Measurements from ENCODE around the gene ZNF599. TPM values are rescaled to one million over a fixed set of nuclear protein-coding genes. Genes with fewer than 3 reads are reported as not detected.

Gene ZNF599
- total RNA-seq, 1 donor from 2014 or later, result 10.1 TPM

DNA sequence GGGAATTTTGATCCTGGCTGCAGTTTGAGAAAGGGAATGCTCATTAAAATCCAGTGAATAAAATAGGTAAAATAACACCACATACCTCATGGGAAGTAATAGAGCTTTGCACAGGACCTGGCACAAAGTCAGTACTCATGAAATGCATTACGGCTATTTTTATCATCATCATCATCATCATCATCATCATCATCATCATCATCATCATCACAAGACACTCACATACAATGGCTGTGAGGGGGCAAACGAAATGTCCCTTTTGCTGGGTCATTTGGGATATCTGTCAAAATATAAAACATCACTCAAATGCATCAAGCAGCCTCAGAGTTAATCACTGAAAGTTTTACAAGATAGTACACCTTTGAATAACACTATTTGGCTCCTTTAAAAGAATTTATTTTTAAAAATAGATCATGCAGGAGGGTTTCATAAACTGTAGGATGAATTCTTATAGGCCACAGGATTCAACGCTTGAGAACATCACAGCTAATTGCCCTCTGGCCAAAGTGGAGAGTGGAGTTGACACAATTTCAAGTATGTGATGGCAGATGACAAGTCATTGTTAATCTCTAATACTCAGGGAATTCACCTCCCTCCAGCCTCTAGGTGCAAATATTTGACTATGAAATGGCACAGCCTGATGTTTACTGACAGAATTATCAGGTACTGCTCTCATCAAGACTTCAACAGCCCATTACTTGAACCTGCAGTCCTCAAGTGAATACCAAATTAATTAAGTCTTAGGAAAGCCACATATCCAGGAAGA lies 14.2 kb upstream of the ZNF599 start:
- no peak overlapping the region for H3K4me3 Mint-ChIP-seq
- DNase-seq (ENCODE audit: low read depth, low spot score), result no peak
- no peak overlapping the region for H3K27ac Mint-ChIP-seq (ENCODE audit: unreplicated experiment)
- peaks cover 57% of the 10 kb centered on the region for H3K27me3 Mint-ChIP-seq (ENCODE audit: low read depth)
- TF ChIP-seq, protein P1, sequence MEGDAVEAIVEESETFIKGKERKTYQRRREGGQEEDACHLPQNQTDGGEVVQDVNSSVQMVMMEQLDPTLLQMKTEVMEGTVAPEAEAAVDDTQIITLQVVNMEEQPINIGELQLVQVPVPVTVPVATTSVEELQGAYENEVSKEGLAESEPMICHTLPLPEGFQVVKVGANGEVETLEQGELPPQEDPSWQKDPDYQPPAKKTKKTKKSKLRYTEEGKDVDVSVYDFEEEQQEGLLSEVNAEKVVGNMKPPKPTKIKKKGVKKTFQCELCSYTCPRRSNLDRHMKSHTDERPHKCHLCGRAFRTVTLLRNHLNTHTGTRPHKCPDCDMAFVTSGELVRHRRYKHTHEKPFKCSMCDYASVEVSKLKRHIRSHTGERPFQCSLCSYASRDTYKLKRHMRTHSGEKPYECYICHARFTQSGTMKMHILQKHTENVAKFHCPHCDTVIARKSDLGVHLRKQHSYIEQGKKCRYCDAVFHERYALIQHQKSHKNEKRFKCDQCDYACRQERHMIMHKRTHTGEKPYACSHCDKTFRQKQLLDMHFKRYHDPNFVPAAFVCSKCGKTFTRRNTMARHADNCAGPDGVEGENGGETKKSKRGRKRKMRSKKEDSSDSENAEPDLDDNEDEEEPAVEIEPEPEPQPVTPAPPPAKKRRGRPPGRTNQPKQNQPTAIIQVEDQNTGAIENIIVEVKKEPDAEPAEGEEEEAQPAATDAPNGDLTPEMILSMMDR (conservative IDR thresholded peaks at IDR 0.05), result no peak
- peaks cover 11% of the 10 kb centered on the region for H3K4me1 Mint-ChIP-seq
- no peaks in the 10 kb centered on the region for H3K36me3 Mint-ChIP-seq (ENCODE audit: low read depth)
- peaks cover 2% of the 10 kb centered on the region for H3K9me3 Mint-ChIP-seq

DNA sequence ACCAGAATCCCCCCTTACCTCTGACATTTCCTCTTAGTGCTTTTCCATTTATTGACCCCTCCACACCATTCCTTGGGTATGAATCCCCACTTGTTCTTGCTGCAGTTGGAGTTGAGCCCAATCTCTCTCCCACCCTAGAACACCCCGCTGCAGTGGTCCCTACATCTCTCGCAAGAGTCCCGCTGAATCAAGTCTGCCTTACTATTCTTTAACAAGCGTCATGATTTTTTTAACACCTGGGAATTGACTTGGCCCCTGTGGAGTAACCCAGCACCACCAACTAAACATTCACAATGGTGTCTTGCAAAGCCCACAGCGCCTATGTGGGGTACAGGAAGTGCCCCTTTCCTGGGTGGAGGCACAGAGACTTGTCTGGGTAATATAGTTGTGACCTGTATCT lies 13.2 kb upstream of the ZNF599 start:
- Mint-ChIP-seq H3K9me3 (peaks cover 2% of the 10 kb centered on the region), H3K27me3 (ENCODE audit: low read depth) (peaks cover 57% of the 10 kb centered on the region), H3K4me1 (peaks cover 11% of the 10 kb centered on the region), H3K36me3 (ENCODE audit: low read depth) (no peaks in the 10 kb centered on the region), H3K4me3 (no peak overlapping the region), H3K27ac (ENCODE audit: unreplicated experiment) (no peak overlapping the region)
- TF ChIP-seq, protein P1 (conservative IDR thresholded peaks at IDR 0.05), result no peak
- no peak for DNase-seq (ENCODE audit: low read depth, low spot score)

DNA sequence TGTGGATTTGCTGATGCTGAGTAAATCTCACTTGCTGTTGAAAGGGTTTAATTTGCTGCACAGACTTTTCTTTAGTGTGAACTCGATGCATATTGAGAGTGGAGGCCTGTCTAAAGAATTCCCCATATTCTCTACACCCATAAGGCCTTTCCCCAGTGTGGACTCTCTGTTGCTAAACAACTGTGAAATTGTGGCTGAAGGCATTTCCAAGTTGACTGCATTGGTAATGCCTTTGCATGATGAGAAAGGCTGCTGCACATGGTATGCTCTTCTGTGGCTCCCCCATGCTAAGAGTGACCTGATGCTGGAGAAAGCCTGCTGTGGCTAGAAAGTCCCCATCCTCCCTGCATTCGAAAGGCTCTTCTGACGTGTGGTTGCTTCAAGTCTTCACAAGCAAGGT lies 6.6 kb upstream of the ZNF599 start:
- H3K36me3 Mint-ChIP-seq (ENCODE audit: low read depth), result peaks cover 2% of the 10 kb centered on the region
- no peak overlapping the region for H3K27ac Mint-ChIP-seq (ENCODE audit: unreplicated experiment)
- peaks cover 15% of the 10 kb centered on the region for H3K9me3 Mint-ChIP-seq

DNA sequence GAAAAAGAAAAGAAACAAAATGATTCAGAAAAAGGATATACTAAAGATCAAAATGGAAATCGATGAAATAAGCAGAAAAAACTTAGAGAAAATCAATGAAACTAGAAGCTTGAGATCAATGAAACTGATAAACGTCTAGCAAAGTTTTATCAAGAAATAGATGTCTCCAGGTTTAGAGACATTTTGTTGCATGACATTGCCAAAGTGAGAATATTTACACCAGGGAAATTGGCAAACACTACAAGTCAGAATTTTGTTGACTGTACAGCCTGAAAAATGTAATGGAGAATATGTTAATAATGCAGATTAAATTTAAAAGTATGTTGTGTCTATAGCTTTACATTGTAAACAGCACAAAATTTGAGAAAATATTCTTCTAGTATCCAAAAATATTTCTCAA lies 5.3 kb upstream of the ZNF599 start:
- peaks cover under 1% of the 10 kb centered on the region for H3K4me1 Mint-ChIP-seq
- peaks cover 2% of the 10 kb centered on the region for H3K36me3 Mint-ChIP-seq (ENCODE audit: low read depth)
- peaks cover 39% of the 10 kb centered on the region for H3K27me3 Mint-ChIP-seq (ENCODE audit: low read depth)
- no peak for DNase-seq (ENCODE audit: low read depth, low spot score)
- H3K27ac Mint-ChIP-seq (ENCODE audit: unreplicated experiment), result no peak overlapping the region
- TF ChIP-seq, protein P1 (conservative IDR thresholded peaks at IDR 0.05), result no peak
- H3K4me3 Mint-ChIP-seq, result no peak overlapping the region
- H3K9me3 Mint-ChIP-seq, result peaks cover 15% of the 10 kb centered on the region

More for the DNA sequence above, 6.6 kb upstream of the ZNF599 start:
- no peak overlapping the region for H3K4me3 Mint-ChIP-seq
- H3K4me1 Mint-ChIP-seq, result no peaks in the 10 kb centered on the region
- no peak for DNase-seq (ENCODE audit: low read depth, low spot score)
- TF ChIP-seq, protein P1 (conservative IDR thresholded peaks at IDR 0.05), result no peak
- H3K27me3 Mint-ChIP-seq (ENCODE audit: low read depth), result peaks cover 47% of the 10 kb centered on the region

DNA sequence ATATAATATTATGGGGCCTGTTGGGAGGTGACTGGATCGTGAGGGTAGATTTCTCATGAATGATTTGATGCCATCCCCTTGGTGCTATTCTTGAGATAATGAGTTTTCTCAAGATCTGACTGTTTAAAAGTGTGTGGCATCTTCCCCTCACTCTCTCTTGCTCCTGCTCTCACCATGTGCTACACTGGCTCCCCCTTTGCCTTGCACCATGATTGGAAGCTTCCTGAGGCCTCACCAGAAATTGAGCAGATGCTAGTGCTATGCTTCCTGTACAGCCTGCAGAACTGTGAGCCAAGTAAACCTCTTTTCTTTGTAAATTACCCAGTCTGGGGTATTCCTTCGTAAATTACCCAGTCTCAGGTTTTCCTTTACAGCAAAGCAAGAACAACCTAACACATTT lies 1.8 kb upstream of the ZNF599 start:
- peaks cover 19% of the 10 kb centered on the region for H3K4me1 Mint-ChIP-seq
- no peak overlapping the region for H3K27ac Mint-ChIP-seq (ENCODE audit: unreplicated experiment)
- TF ChIP-seq, protein P1 (conservative IDR thresholded peaks at IDR 0.05), result no peak
- peaks cover 11% of the 10 kb centered on the region for H3K36me3 Mint-ChIP-seq (ENCODE audit: low read depth)
- DNase-seq (ENCODE audit: low read depth, low spot score), result no peak
- H3K9me3 Mint-ChIP-seq, result peaks cover 22% of the 10 kb centered on the region
- no peak overlapping the region for H3K4me3 Mint-ChIP-seq
- H3K27me3 Mint-ChIP-seq (ENCODE audit: low read depth), result peaks cover 24% of the 10 kb centered on the region

Measured in neural crest cell (in vitro differentiated cells).